GM12874 (cell line): ENCODE results near the gene PPEF1.

Experiments
- CTCF ChIP-seq: IDR thresholded peaks from 2 replicates; pipeline ENCODE4 v1.5.1; 2011; ENCODE audit warnings: low read depth, mild to moderate bottlenecking, control low read depth, low read length, moderate library complexity; ENCODE audit not compliant: insufficient read depth

Gene PPEF1

GRCh38 chrX:18828832-18829404 lies 121.5 kb downstream of the PPEF1 start:
- no peak for TF ChIP-seq CTCF

GRCh38 chrX:18833071-18833731 lies 125.8 kb downstream of the PPEF1 start:
- no peak for TF ChIP-seq CTCF

DNA sequence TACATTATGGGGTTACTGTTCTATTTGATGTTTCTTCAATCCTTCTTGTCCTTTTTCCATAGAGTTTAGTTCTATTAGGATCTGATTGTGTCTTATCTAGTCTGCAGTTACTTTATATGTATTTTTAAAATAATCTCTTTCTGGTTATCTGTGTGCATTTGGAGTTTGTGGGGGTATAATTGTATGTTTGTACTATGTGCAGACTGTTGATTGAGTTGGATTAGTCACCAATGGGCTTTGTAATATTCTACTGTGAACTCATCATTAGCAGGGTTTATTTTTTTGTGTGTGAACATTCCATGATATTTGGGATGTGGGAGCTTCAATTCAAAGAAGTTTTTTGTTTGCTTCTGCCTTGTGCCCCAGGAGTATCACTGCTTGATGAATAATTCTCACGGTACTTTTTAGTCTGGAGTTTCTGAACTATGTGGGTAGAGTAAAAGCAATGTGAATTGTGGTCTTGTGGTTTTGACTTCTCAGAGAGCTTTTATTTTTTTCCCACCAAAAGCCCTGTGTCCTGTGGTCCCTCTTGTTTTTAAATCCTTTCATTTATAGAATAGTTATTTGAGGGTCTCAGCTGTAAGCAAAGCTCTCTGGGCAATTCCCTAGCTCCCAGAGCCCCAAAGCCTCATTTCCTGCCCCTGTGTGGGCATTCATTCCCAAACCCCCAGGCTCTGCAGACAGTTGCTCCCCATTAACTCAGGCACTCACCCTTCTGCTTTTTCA lies 148.6 kb downstream of the PPEF1 start:
- TF ChIP-seq CTCF, result no peak

DNA sequence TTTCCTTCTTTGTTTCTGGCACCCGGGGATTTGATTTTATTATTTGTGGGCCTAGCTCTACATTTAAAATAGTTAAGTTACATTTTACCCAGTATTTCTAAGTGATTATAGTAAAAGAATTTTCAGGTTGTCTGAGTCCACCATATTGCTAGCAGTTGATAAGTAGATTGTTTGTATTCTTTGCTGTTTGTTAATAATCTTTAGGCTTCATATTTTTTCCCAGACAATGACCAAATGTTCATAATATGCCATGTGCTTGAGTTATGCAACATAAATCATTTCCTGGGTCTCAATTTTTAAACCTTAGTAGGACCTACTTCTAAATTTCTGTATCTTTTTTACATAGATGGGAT lies 149.2 kb downstream of the PPEF1 start:
- no peak for TF ChIP-seq CTCF

- no peak for TF ChIP-seq CTCF
These were observed 154.1 kb downstream of the PPEF1 start for GRCh38 chrX:18861511-18861910.

DNA sequence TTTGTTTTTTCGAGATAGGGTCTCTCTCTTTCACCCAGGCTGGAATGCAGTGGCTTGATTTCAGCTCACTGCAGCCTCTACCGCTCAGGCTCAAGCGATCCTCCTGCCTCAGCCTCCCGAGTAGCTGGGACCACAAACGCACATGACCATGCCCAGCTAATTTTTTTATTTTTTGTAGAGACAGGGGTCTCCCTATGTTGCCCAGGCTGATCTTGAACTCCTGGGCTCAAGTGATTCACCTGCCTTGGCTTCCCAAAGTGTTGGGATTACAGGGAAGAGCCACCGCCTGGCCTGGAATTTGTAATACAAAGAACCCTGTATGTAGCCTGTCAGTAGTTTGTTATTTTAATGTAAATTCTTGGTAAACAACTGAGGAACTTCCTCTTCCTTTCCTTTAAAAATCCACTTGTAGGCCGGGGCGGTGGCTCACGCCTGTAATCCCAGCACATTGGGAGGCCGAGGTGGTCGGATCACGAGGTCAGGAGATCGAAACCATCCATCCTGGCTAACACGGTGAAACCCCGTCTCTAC lies 157.0 kb downstream of the PPEF1 start:
- TF ChIP-seq CTCF, result no peak

DNA sequence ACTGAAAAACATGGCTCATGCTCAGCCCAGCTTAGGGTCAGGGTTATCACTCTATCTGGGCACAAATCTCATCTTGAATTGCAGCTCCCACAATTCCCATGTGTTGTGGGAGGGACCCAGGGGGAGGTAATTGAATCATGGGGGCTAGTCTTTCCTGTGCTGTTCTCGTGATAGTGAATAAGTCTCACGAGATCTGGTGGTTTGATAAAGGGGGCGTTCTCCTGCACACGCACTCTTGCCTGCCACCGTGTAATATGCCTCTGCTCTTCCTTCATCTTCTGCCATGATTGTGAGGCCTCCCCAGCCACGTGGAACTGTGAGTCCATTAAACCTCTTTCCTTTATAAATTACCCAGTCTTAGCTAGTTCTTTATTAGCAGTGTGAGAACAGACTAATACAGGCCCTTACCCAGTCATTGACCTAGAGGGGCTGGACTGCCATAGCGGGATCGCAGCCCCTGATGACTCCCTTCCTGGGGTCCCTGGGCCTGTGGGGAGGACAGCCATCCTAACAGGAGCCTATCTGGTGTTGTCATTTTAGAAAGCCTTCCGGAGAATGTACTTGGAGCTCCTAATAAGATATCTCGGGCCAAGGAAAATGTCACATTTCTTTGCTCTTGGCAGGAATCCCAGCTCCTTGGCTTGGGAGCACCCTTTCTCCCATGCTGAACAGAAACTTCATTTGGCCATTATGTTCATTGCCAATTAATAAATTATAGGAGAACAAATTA lies 163.9 kb downstream of the PPEF1 start:
- TF ChIP-seq CTCF, result no peak
